M059J (cell line): ENCODE results near the gene PDHX. TPM values are rescaled to one million over a fixed set of nuclear protein-coding genes. Genes with fewer than 3 reads are reported as not detected.
"Not testable (repeated sequence)": the region's sequence is repeated elsewhere in the genome, so short reads cannot be mapped to it uniquely, and the experiment has no call there.

ENCODE experiments used
- DNase-seq: peaks from one replicate; pipeline ENCODE4 v3.0.0-alpha.2; 2012; ENCODE audit warnings: low read depth
- total RNA-seq: library from RNA; depleted of rRNA; stranded (reverse); fragments of >200 nt; shearing (Covaris generic); gene quantifications from 2 replicates; pipeline ENCODE4 v1.2.3, GENCODE V29; 2014

The PDHX gene
- total RNA-seq, 1 experiment from 2014 or later: 81.7 TPM

DNA sequence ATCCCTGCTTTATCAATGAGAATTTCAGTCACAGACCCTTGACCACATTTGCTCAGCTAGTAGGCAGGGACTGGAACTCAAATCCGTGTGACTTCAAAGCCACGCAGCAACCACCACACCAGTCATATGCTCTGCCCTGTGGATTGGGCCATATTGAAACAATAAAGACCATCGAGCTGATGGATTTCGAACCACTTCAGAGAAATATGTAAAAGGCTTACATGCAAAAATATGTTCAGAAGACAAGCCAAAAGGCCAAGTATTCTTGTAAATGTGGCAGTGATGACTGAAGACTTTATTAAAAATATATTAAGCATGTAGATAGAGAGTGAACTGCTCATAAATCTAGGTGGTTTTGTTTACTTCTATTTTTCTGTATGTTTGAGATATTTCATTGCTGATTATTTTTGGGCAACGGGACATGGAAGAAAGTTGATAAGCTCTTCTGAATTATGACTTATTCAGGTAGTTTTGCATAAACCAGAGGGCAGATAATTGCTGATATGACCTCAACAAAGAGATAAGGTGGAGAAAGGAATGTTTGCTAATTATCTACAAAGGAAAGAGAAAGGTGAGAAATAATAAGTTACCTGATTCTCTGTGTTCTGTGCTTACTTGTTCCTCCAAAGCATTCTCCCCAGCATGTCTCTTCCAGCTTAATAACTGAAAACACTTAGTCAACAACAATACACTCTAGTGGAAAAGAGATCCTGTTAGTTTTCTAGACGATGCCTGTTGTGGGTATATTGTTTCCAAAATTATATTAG, 99.4 kb downstream of the PDHX start:
- no peak for DNase-seq

DNA sequence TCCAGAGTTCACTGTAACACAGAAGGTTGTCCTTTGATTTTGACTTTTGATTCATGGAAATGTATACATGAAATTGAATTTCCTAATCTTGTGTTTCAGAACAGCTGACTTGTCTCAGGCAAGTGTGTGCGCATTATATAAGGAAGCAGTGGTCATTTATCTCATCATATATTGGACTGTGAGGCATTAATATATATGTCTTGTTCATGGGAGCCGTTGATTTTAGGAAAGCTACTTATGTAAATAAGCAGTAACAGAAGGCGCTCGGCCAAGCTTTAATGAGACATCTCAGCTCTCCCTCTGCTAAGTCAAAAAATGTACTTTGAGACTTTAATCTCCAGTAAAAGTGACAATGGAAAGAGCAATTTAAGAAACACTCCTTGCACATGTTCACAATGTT, 100.5 kb downstream of the PDHX start:
- DNase-seq: no peak

GRCh38 chr11:35017528-35018342, 101.3 kb downstream of the PDHX start:
- DNase-seq: peak; percentile 64

DNA sequence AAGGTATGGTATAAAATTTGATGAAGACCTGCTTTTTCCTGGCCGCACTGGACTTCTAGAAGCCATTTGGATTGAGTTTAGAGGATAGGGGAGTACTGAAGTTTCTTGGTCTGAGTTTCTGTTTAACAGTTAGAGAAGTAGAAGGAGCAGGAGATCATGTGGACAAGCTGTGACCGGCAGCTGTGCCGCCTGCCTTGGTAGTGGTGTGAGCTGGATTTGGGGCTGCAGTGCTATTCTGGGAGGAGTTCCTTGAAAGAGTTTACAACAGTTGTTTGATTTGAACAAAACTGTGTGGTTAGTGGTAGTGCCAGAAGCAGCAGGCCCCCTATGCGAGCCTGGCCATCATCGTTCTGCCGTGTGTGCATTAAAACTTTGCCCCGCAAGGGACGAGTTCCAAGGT, 105.2 kb downstream of the PDHX start:
- DNase-seq: no peak

GRCh38 chr11:35023940-35024339, 107.5 kb downstream of the PDHX start:
- DNase-seq: not testable (repeated sequence)

GRCh38 chr11:35028007-35028406, 111.6 kb downstream of the PDHX start:
- not testable (repeated sequence) for DNase-seq

DNA sequence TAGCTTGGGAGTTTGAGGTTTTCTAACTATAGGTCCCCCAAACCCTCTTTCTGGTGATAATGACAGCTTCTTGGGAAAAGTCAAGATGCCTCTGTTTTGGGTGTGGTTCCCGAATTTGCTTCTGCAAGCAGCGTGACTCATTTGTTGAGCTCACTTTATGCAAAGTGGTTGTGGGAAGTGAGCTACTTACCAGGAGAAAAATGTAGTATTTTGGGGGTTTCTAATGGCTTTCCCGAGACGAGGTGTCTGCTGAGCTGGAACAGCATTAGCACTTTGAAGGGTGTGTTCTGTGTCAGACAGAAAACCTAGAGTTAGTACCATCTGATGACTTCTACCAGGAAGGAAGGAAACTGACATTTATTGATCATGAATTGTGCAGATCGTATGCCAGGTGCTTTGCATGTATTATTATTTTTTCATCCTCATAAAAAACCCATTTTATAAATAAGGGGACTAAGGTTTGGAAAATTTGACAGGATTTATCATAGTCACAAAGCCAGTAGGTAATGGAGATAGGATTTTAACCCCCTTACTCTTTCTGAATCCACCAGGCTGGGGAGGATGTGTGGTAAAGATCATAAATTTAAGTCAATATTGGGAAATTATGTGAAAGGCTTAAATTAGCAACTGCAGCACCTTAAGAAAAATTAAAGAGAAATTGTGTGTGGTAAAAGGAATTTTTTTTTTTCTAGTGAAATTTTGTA, 113.7 kb downstream of the PDHX start:
- DNase-seq: peak; percentile 89

DNA sequence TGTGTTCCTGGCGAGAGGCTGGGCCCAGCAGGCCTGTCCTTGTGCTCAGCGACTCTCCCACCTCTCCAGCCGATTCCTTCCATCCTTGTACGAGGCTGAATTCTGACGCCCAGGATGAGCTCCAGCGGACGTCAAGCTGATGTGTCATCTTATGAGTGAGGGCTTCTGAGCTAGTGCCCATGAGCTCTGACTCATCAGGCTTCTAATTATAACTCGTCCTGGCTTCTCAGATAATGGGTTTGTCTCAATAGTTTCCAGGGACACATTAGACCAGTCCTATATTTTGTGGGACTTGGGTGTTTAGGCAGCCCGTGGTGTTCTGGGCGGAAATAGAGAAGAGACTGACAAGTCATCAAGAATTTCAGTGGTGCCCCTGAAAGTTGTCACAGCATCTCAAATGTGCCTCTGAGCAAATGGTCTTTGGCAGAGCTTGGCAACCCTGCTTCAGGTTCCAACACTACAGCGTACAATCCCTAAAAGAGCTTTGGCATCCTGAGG, 114.3 kb downstream of the PDHX start:
- peak; percentile 100 for DNase-seq

DNA sequence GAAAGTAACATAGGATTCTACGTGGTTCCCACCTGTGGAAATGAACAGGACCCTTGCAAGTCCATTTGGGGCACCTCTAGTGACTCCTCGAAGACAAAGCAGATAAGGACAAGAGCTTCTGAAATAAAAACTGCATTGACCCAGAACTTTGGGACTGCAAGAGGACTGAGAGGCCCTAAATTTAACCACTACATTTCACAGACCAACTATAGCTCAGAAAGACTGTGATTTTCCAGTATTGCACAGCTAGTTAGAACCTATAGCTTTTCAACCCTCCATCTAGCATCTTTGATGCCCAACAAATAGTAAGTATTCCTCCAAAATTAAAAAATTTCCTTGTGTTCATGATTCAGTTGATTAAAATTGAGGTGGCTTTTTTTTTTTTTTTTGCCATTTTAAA, 114.9 kb downstream of the PDHX start:
- DNase-seq: no peak

DNA sequence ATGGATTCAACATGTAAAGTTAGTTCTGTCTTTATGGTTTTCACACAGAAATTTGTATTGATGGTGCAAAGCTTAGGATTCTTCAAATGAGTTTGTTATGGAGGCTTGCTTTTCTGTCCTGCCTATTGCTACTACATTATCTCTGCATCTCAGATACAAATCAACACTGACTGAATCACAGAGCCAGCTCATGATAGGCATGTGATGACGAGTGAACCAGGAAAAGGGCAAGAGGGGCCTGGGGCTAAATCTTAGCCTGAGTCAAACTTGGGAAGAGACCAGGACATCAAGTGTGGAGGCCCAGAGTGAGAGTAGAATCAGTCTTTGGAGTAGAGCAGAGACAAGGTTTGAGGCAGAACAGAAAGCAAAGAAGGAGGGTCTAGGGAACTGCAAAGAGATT, 115.4 kb downstream of the PDHX start:
- peak; percentile 99 for DNase-seq

- DNase-seq: no peak
These were observed 116.6 kb downstream of the PDHX start for GRCh38 chr11:35033011-35033410.

DNA sequence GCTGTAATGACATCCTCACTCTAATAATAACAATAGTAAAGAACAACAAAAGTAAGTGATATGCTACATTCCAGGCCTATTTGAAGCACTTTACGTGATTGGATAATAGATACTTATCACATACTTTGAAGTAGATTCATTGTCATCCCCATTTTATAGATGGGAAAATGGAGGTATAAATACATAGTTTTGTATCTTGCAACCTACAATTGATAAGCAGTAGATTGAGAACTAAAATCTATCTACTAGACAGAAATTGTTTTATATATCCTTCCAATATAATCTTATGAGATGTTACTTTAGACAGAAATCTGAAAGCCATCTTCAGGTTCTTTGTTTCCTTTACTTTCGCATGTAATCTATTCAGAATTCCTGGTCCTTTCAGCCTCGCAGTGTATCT, 118.0 kb downstream of the PDHX start:
- DNase-seq: no peak

DNA sequence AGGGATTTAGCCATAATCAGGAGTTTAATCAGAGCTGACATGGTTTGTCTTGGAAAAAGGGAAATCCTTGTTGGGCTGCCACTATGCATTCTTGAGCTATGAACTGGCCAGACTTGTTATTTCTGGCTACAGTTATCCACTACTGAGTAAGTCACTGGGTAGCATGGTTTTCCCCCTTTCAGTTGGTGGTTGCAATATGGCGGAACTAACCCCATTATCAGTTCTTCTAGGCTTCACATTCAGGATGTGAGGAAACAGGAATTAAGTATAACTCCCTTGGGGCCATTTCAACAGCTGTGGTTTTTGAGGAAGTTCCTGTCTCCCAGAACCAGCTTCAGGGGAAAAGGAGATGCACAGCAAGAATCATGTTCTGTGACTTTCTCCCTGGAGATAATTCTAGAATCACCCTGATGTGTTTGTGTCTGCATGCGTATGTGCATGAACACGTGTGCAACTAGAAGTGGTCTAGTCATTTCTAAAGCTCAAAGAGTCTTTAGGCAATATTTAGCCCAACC, 119.5 kb downstream of the PDHX start:
- peak; percentile 99 for DNase-seq

DNA sequence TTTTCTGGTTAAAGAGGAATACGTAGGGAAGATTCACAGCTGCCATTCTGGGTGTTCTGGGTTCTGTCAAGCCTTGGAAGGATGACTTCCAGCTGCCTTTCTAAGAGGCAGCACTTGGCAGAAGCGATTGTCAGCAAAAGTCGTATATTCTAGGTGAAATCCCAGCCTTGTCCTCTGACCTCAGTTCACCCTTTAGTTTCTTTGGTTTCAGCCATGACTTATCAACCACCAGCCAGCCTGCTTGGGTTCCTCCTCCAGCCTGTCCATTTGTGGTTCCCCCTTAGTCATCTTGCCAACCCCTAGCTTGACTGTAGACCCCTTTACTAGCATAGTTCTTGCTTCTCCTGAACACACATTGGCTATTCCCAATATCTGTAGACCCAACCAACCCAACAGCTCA, 120.2 kb downstream of the PDHX start:
- DNase-seq: peak; percentile 38

DNA sequence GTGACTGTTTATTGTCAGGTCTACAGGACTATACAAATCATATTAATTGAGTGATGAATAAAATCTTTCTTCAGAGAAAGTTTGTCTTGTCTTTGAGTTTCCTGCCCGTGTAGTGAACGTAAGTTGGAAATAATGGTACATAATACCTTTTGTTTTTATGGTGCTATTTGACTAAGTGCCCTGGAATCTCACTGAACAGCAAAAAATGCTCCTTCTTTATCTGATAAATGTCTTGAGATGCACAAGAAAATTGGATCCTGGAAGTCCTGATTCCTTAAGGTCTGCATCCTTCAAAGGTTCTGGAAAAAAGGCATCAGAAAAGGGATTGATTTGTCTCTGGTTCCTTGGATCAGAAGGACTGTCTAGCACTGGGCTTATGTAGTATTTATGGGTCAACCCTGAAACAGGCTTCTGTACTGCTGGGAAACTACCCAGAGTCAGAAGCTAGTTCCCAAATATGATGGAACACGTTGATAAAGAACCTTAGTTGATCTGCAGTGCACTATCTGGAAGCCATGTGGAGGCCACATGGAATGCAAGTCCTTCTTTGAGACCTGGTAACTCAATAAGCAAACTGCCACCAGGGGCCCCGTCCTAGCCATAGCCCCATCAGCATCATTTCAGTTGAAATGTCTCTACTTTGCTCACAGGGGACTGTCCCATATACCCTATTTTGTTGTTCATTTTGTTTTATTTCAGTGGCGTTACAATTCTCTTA, 122.0 kb downstream of the PDHX start:
- DNase-seq: peak; percentile 46

DNA sequence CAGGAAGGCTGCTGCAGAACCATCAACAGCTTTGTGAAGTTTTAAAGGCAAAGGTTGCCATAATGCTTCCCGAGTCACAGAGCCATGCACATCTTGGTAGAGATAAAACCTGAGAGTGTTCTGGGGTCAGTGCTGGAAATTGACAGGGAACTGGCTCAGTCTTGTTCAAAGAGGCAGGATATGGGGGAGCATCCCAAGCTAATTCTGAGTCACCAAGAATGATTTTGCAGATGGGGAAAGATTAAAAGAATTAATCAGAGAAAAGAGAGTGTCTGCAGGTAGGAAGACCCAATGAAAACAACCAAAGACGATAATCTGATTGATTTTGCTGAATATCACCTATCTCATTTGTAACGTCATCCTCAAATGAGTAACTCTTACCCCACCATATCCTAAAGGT, 122.7 kb downstream of the PDHX start:
- peak; percentile 62 for DNase-seq

DNA sequence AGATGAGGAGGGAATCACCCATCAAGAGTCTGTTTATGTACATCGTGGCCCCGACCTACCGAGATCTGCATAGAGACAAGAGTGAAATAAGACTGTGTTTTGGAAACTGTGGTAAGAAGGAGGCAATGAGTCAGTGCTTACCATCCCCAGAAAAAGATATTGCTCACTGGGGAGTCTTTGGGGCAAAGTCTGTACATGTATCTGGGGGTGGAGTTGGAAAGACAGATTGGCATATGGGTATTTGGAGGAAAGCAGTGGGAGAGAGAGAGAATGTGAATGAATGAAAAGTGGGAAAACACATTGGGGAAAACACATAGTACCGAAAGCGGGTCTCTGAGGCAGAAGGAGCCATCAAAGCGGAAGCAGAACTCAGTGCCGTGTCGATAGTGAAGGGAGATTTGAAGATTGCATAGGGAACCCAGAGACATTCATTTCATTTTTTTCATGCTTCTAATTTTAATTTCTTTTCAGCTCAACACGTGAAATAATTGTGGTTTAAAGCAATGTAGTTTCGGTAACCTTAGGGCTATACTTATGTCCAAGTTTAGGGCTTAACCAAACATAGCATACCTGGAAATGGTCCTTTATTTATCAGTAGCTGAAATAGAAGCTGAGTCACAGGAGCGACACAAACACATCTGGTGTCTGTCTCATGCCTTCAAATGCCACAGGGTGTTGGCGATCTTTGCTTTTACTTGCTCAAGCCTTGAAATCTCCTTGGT, 124.0 kb downstream of the PDHX start:
- DNase-seq: peak; percentile 98

DNA sequence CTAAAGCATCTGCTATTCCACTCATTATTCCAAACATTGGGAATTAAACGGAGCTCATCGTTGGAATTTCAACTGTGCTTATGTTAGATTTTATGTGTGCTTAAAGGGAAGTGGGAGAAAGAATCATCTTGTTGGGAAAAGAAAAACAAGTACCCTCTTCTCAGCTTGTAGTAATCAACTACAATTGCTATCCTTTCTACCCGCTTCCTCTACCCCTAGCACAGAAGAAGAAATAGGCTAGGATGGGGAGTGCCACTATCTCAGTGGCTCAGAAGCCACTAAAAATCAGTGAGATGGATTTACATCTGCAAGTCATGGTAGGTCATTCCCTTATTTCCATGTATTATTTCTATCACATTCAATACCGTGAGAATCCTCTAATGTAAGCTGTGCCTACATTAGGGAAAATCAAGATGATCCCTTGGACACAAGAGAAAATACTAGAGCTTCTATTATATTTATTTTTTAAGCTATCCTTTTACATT, 124.7 kb downstream of the PDHX start:
- DNase-seq: no peak

DNA sequence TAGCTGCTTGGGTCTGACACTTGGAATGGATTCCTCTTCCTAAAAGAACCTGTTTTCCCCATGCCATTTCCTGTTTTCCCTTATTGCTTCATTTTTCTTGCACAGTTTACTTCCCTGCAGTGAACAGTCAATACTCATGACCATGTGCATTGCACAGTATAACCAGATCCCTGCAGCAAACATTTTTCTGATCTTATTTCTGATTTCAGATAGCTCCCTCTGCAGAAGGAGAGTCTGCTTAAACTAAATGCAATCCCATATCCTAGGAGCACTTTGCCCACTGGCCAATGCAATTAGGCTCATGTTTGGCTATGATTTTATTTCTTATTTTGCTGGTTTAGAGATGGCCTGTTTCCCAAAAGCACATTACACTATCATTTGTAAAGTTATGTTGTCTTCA, 125.8 kb downstream of the PDHX start:
- no peak for DNase-seq

- DNase-seq: no peak
These were observed 126.5 kb downstream of the PDHX start for GRCh38 chr11:35042913-35043312.

DNA sequence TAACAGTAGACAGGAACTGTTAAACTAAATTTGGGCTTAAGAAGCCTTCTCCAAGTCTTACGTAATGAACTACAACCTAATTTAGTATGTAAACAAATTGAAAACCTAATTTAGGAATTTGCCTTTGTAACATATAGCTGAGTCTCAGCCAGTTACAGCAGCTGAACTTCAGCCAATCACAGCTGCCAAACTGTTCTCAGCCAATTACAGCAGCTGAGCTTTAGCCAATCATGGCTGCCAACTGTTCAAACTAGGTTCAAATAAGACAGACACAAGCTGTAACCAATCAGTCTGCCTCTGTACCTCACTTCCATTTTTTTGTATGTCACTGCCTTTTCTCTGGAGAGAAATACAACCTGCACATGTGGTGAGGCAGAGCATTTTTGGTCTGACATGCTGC, 127.5 kb downstream of the PDHX start:
- DNase-seq: no peak
